IMR-90 (cell line): ENCODE measurements around the gene NKD1.

ENCODE experiments used
- BHLHE40 ChIP-seq: fragments of 150-350 bp; IDR thresholded peaks from 2 replicates; pipeline ENCODE4 v1.6.1; 2016; ENCODE audit warnings: mild to moderate bottlenecking, low read depth, low read length
- CEBPB ChIP-seq: IDR thresholded peaks from 2 replicates; pipeline ENCODE4 v1.6.1; 2012; ENCODE audit warnings: low read depth, low read length, improper control_type of control experiment
- ELK1 ChIP-seq: fragments of 150-350 bp; IDR thresholded peaks from 2 replicates; pipeline ENCODE4 v1.6.1; 2016; ENCODE audit warnings: low read depth, mild to moderate bottlenecking, low read length, moderate library complexity, borderline replicate concordance
- FOS ChIP-seq: fragments of 150-350 bp; IDR thresholded peaks from 2 replicates; pipeline ENCODE4 v1.6.1; 2016; ENCODE audit warnings: low read depth, low read length
- MAFK ChIP-seq: IDR thresholded peaks from 2 replicates; pipeline ENCODE4 v1.6.1; 2012; ENCODE audit warnings: low read depth, low read length, improper control_type of control experiment
- MAZ ChIP-seq: IDR thresholded peaks from 2 replicates; pipeline ENCODE4 v1.6.1; 2012; ENCODE audit warnings: low read depth, mild to moderate bottlenecking, low read length, improper control_type of control experiment, moderate library complexity, borderline replicate concordance
- MXI1 ChIP-seq: IDR thresholded peaks from 2 replicates; pipeline ENCODE4 v1.6.1; 2012; ENCODE audit warnings: low read depth, mild to moderate bottlenecking, low read length, moderate library complexity, borderline replicate concordance
- NFE2L2 ChIP-seq: fragments of 150-350 bp; IDR thresholded peaks from 2 replicates; pipeline ENCODE4 v1.6.1; 2016; ENCODE audit warnings: low read depth, mild to moderate bottlenecking, low read length
- POLR2A ChIP-seq: IDR thresholded peaks from 2 replicates; pipeline ENCODE4 v1.6.1; 2012; ENCODE audit warnings: mild to moderate bottlenecking, low read depth, low read length
- RAD21 ChIP-seq: IDR thresholded peaks from 2 replicates; pipeline ENCODE4 v1.6.1; 2012; ENCODE audit warnings: low read length, improper control_type of control experiment
- RCOR1 ChIP-seq: IDR thresholded peaks from 2 replicates; pipeline ENCODE4 v1.6.1; 2012; ENCODE audit warnings: mild to moderate bottlenecking, low read length, improper control_type of control experiment; ENCODE audit not compliant: insufficient replicate concordance
- RFX5 ChIP-seq: IDR thresholded peaks from 2 replicates; pipeline ENCODE4 v1.8.0; 2012; ENCODE audit warnings: low read depth, mild to moderate bottlenecking, low read length, moderate library complexity
- SMC3 ChIP-seq: fragments of 150-350 bp; IDR thresholded peaks from 2 replicates; pipeline ENCODE4 v1.6.1; 2016; ENCODE audit warnings: low read depth, mild to moderate bottlenecking, antibody characterized with exemption, low read length, moderate library complexity
- TF ChIP-seq, protein P1 (sequence below): conservative IDR thresholded peaks from 2 replicates; pipeline ENCODE4 v1.5.1; 2012; ENCODE audit warnings: mild to moderate bottlenecking, low read depth, low read length, improper control_type of control experiment

DNA sequence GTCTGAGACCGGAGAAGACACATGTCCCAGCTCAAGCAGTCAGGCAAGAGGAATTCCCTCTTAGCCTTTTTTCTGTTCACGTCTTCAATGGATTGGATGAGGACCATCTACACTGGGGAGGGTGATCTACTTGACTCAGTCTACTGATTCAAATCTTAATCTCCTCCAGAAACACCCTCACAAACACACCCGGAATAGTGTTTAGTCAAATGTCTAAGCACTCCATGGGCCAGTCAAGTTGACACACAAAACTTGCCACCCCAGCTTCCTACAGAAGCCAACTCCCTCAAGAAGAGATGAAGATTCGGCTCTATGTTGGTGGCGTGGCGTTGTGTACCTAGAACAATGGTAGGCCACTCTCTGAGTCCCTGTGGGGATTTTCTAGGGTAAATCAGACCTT lies 22.5 kb upstream of the NKD1 start:
- TF ChIP-seq, protein P1, sequence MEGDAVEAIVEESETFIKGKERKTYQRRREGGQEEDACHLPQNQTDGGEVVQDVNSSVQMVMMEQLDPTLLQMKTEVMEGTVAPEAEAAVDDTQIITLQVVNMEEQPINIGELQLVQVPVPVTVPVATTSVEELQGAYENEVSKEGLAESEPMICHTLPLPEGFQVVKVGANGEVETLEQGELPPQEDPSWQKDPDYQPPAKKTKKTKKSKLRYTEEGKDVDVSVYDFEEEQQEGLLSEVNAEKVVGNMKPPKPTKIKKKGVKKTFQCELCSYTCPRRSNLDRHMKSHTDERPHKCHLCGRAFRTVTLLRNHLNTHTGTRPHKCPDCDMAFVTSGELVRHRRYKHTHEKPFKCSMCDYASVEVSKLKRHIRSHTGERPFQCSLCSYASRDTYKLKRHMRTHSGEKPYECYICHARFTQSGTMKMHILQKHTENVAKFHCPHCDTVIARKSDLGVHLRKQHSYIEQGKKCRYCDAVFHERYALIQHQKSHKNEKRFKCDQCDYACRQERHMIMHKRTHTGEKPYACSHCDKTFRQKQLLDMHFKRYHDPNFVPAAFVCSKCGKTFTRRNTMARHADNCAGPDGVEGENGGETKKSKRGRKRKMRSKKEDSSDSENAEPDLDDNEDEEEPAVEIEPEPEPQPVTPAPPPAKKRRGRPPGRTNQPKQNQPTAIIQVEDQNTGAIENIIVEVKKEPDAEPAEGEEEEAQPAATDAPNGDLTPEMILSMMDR = no peak
- TF ChIP-seq RAD21 = no peak
- no peak for TF ChIP-seq CEBPB
- no peak for TF ChIP-seq POLR2A
- no peak for TF ChIP-seq BHLHE40
- TF ChIP-seq FOS = no peak
- TF ChIP-seq SMC3 = no peak
- TF ChIP-seq NFE2L2 = no peak
- TF ChIP-seq RCOR1 = no peak
- no peak for TF ChIP-seq ELK1
- TF ChIP-seq MXI1 = no peak
- TF ChIP-seq MAFK = no peak
- no peak for TF ChIP-seq RFX5
- no peak for TF ChIP-seq MAZ
